Upper lobe of right lung (tissue), 1 donor: ENCODE measurements around the gene SYT6. TPM values are rescaled to one million over a fixed set of nuclear protein-coding genes. Genes with fewer than 3 reads are reported as not detected.

ENCODE experiments used
- ATAC-seq: fragments of 200-7000 bp; cut with Tn5 transposase; one replicate; pipeline ENCODE4 v1.9.1; 2020; ENCODE audit warnings: mild to moderate bottlenecking, moderate library complexity
- DNase-seq: peaks from one replicate; pipeline ENCODE4 v3.0.0-alpha.2; 2020
- H3K27ac ChIP-seq: fragments of 200-600 bp; one replicate; pipeline ENCODE4 v1.8.0; 2022
- H3K27me3 ChIP-seq: fragments of 200-600 bp; one replicate; pipeline ENCODE4 v1.8.0; 2022; ENCODE audit warnings: mild to moderate bottlenecking
- H3K36me3 ChIP-seq: fragments of 200-600 bp; one replicate; pipeline ENCODE4 v1.8.0; 2022
- H3K4me1 ChIP-seq: fragments of 200-600 bp; one replicate; pipeline ENCODE4 v1.8.0; 2022
- H3K4me3 ChIP-seq: fragments of 200-600 bp; one replicate; pipeline ENCODE4 v1.8.0; 2022; ENCODE audit warnings: mild to moderate bottlenecking
- H3K9me3 ChIP-seq: fragments of 200-600 bp; one replicate; pipeline ENCODE4 v1.8.0; 2022
- intact Hi-C: fragments of 100-400 bp; cut with DNase I; formaldehyde crosslinking; loops from one replicate; pipeline ENCODE4 v1.11.0; 2022
- total RNA-seq: library from RNA; stranded (reverse); fragmentation: NEBNext Ultra II Directional; extraction: Animal tissue kit (Norgen Biotek cat#: 25700); gene quantifications from one replicate; pipeline ENCODE4 v1.2.1, GENCODE V29; 2021
- TF ChIP-seq, protein P1 (sequence below): fragments of 200-600 bp; IDR thresholded peaks from one replicate; pipeline ENCODE4 v1.8.0; 2022; ENCODE audit warnings: antibody characterized with exemption
- donor health status: DM: no; HTN: yes; CAD: no; lungs with severe emphysema.

Gene SYT6
- total RNA-seq, 1 donor from 2014 or later: not detected

DNA sequence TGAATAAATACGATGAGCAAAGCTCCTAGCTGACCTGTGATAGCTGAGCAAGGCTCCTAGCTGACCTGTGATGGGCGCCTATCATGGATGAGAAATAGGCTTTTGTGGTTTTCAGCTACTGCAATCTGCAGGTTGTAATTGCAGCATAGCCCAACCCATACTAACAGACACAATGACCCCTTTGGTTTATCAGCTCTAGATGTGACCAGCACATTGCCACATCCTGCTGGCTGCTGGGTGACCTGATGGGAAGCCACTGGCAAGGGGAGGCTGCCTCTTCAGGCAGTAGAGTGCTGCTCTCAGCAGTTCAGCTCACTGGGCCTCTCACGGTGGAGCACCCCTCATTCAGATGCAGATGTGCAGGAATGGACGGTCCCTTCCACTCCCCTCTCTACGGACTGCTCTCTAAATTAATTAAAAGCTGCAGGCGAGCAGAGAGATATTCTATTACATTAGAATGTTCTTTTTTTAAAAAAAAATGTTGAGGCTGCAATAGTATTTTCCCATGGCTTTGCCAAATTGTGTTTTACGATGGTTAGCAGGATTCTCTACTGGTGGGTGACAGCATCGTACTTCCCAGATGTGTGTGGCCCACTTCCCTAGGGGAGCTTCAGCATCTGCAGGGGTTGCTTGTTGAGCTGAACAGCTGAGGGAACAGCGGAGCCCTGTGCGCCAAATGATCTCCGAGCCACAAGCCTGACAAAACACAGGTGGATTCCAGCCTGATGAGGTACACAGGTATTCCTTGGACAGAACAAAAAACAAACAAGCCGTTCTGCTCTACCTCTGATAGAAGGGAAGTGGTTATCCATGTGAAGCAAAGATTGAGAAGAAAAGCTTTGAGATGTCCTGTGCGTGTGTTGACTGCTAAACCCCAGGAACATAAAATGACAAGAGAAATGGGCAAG, 65.0 kb downstream of the SYT6 start:
- no peaks in the 10 kb centered on the region for H3K9me3 ChIP-seq
- H3K36me3 ChIP-seq: no peaks in the 10 kb centered on the region
- ATAC-seq (no peak), DNase-seq (no peak)
- intact Hi-C loops: no loop called here
- H3K4me3 ChIP-seq: no peak overlapping the region
- no peaks in the 10 kb centered on the region for H3K27me3 ChIP-seq
- no peaks in the 10 kb centered on the region for H3K4me1 ChIP-seq
- H3K27ac ChIP-seq: no peak overlapping the region
- TF ChIP-seq, protein P1, sequence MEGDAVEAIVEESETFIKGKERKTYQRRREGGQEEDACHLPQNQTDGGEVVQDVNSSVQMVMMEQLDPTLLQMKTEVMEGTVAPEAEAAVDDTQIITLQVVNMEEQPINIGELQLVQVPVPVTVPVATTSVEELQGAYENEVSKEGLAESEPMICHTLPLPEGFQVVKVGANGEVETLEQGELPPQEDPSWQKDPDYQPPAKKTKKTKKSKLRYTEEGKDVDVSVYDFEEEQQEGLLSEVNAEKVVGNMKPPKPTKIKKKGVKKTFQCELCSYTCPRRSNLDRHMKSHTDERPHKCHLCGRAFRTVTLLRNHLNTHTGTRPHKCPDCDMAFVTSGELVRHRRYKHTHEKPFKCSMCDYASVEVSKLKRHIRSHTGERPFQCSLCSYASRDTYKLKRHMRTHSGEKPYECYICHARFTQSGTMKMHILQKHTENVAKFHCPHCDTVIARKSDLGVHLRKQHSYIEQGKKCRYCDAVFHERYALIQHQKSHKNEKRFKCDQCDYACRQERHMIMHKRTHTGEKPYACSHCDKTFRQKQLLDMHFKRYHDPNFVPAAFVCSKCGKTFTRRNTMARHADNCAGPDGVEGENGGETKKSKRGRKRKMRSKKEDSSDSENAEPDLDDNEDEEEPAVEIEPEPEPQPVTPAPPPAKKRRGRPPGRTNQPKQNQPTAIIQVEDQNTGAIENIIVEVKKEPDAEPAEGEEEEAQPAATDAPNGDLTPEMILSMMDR: no peak

DNA sequence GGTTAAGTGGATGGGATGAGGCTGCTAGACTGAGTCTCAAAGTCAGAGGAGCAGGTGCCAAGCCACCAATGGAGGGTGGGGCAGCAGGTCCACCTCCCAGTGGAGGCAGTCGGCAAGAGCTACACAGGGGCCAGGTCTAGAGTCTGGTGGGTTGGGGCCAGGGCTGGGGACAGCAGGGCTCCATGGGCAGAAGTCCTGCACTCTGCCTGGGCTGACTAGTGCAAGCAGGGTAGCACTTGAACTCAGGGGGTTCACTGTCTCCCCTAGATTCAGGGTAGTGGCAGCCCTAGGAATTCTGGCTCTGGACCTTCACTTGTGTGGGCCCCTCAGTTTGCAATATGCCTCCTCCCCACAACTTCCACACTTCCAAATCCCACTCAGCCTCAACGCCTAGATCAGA, 66.2 kb downstream of the SYT6 start:
- Histone ChIP-seq H3K27me3 (no peaks in the 10 kb centered on the region), H3K9me3 (no peaks in the 10 kb centered on the region), H3K27ac (no peak overlapping the region), H3K36me3 (no peaks in the 10 kb centered on the region), H3K4me3 (no peak overlapping the region), H3K4me1 (peaks cover 5% of the 10 kb centered on the region)
- ATAC-seq (peak; percentile 39), DNase-seq (no peak)
- intact Hi-C loops: no loop called here
- TF ChIP-seq, protein P1: no peak

DNA sequence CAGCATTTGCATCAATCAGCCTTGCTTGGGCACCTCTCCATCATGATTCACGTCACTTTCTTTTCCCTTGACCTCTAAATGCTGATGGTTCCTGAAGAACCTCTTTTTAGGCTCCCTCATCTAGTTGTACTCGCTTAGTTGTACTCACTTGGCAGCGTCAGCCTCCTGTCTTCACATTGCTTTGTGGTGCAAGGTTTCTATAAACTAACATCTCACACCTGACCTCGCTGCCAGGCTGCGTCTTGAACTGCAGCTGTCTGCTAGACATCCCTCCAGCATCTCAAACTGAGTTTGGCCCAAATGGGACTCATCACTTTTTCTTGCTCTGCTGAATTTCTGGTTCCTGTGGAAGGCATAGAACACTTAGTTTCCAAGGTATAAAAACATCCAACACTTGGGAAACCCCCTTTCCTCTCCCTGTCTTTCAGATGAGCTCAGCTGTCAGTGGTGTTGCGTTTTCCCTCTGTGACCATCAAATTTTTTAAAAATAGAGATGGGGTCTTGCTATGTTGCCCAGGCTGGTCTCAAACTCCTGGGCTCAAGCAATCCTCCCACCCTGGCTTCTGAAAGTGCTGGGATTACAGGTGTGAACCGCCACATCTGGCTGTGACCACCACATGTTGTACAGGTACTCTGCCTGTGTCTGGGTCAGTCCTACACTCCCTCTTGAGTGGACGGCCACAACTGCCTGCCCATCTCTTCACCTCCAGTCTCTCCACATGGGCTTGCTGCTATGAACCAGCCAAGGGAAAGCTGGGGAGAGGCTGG, 66.9 kb downstream of the SYT6 start:
- no peak for ATAC-seq

DNA sequence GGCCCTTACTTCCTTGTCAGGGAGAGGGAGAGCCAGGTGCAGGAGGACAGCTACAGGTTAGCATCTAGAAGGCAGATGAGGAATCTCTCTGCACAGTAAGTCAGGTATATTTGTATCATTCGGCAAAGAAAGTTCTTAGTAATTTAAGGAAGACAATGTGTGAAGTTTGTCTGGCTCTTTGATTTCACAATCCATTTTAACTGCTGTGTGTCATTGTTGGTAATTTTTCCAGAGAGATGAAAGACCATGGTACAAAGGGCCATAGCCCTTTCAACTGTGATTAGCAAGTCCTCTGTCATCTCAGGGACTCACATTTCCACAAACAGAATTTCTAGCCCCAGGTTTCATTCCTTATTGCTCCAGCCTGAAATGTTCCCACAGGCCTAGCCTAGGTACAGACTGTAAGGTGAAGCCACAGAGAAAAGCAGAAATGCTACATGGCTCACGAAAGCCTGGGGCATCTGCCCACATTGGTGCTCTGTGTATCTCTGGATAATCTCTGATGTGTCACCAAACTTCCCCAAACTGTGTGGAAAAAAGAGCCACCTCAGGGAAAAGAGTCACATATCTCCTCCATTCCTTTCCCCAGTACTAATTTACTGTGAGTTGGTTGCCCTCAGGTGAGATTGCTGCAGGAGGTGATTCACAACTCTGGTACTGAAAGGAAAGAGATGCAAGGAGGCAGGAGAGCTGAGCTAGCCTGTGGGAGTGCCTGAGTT, 70.6 kb downstream of the SYT6 start:
- Histone ChIP-seq H3K4me3 (no peak overlapping the region), H3K27me3 (no peaks in the 10 kb centered on the region), H3K9me3 (no peaks in the 10 kb centered on the region), H3K4me1 (peaks cover 18% of the 10 kb centered on the region), H3K27ac (no peak overlapping the region), H3K36me3 (no peaks in the 10 kb centered on the region)
- intact Hi-C loops: no loop called here
- ATAC-seq (no peak), DNase-seq (no peak)
- TF ChIP-seq, protein P1: no peak

More for the DNA sequence above, 66.9 kb downstream of the SYT6 start:
- no peaks in the 10 kb centered on the region for H3K27me3 ChIP-seq
- TF ChIP-seq, protein P1: no peak
- no peak for DNase-seq
- no peaks in the 10 kb centered on the region for H3K9me3 ChIP-seq
- no peak overlapping the region for H3K27ac ChIP-seq
- no peak overlapping the region for H3K4me3 ChIP-seq
- intact Hi-C loops: no loop called here
- H3K4me1 ChIP-seq: peaks cover 12% of the 10 kb centered on the region
- no peaks in the 10 kb centered on the region for H3K36me3 ChIP-seq

DNA sequence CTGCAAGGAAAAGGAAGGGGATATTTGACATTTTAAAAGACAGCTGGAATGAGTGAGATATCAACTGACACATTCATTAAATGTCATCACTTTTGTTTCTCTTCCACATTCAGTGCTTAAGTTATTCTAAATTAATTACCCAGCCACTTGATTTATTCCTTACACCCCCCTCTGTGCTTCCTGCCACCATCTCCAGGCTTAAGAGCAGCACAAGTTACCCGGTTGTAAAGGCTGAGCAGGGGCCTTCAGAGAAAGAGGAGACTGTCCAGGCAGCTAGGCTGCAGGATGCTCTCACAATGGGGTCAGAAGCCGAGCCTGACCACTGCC, 71.4 kb downstream of the SYT6 start:
- intact Hi-C loops: no loop called here
- DNase-seq (no peak), ATAC-seq (no peak)
- TF ChIP-seq, protein P1: no peak
- Histone ChIP-seq H3K27ac (no peak overlapping the region), H3K4me3 (no peak overlapping the region), H3K36me3 (no peaks in the 10 kb centered on the region), H3K4me1 (peaks cover 18% of the 10 kb centered on the region), H3K27me3 (no peaks in the 10 kb centered on the region), H3K9me3 (no peaks in the 10 kb centered on the region)
